GM12801 (cell line): Measurements from ENCODE around the gene ORMDL2.

Experiments used
- TF ChIP-seq, protein P1 (sequence below): IDR thresholded peaks from one replicate; pipeline ENCODE4 v1.5.1; 2011; ENCODE audit warnings: control low read depth; ENCODE audit not compliant: insufficient read length; ENCODE audit errors: extremely low read depth

The ORMDL2 gene

DNA sequence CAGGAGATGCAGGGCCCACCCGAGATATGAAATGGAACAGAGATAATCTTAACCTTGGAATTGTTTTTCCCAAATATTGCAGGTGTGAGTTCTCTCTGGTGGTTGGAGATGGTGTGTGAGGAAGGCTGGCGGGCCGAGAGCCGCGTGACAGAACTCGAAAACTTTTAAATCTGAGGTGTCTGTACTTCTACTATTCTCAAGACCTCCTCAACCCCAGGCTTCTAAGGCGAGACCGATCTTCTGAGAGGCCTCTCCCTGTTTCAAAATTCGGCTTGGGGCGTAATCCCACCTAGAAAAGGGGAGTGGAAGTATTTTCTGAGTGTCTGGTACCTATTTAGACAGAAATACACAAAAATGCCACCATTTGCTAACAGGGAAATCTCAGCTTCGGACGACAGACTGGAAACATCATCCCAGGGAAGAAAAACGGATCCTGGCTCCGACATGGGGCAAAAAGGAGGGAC, 928 bp upstream of the ORMDL2 start:
- TF ChIP-seq, protein P1, sequence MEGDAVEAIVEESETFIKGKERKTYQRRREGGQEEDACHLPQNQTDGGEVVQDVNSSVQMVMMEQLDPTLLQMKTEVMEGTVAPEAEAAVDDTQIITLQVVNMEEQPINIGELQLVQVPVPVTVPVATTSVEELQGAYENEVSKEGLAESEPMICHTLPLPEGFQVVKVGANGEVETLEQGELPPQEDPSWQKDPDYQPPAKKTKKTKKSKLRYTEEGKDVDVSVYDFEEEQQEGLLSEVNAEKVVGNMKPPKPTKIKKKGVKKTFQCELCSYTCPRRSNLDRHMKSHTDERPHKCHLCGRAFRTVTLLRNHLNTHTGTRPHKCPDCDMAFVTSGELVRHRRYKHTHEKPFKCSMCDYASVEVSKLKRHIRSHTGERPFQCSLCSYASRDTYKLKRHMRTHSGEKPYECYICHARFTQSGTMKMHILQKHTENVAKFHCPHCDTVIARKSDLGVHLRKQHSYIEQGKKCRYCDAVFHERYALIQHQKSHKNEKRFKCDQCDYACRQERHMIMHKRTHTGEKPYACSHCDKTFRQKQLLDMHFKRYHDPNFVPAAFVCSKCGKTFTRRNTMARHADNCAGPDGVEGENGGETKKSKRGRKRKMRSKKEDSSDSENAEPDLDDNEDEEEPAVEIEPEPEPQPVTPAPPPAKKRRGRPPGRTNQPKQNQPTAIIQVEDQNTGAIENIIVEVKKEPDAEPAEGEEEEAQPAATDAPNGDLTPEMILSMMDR: no peak

DNA sequence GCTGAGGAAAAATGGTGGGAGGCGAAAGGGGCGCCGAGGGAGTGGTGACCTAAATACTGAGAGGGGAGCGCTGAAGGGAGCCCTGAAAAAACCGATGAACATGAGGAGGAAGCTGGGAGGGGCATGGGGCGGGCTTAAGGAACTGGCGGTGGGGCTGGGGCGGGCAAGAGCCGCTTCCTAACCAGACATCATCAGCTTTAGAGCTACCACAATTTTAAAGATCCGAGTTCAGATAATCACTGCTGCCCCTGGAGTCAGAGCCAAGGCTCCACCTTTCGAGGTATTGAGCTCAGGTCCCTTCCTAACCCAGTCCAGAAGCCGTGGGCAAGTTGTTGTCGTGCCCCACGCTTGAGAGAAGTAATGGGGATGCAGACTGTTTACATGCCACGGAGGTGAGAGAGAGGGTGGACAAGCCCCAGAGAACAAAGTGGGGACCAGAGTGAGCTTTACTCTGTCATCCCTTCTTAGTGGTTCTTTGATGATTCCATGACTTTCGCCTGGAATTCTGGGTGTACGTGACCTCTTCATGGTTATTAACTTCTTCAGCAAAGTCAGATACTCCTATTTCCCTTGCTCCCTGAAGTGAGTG, 393 bp downstream of the ORMDL2 start:
- TF ChIP-seq, protein P1: no peak

DNA sequence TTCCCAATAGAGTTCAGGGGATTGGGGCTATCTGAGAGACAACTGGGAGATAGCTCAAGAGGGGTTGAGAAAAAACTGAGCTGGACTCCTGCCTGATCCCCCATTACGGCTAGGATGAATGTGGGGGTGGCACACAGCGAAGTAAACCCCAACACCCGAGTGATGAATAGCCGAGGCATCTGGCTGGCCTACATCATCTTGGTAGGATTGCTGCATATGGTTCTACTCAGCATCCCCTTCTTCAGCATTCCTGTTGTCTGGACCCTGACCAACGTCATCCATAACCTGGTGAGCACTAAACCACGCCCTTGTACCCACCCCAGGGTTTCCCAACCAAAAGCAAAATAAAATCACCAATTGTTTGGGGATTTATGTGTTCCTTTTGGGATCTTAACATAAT, 1.0 kb downstream of the ORMDL2 start:
- TF ChIP-seq, protein P1: no peak

DNA sequence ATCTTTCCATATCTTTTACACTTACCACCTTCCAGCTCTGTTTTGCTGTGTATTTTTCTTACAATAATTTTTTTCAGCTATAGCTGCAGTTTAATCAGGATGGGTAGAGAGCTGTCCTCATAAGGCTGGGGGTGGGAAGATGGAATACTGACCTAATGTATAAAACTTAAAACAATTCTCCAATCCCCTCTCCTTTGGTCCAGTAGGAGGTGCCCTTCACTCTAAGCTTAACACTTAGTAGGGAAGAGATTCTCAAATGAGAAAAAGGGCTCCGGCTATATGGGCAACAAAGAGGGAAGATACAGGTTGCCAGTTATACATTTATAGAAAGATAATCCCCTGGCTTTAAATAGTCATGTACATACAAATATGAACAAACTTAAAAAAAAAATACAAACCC, 2.8 kb downstream of the ORMDL2 start:
- TF ChIP-seq, protein P1: no peak

DNA sequence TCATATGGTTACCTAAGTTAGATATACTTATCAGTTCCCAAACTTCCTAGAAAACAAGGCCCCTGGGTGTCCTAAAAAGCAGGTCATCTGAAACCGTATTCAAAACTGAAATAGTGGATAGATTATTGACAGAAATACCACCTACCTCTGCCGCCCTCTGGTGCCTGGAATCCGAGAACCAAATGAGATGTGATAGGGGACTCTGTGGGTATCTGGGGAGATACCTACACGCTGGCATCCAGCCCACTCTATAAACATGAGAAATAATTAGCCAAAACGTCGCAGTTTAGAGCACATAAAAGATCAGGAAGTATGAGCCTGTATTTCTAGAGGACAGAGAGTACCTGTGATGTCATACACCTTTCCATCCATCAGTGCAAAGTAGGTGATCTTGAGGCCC, 4.4 kb downstream of the ORMDL2 start:
- TF ChIP-seq, protein P1: no peak

DNA sequence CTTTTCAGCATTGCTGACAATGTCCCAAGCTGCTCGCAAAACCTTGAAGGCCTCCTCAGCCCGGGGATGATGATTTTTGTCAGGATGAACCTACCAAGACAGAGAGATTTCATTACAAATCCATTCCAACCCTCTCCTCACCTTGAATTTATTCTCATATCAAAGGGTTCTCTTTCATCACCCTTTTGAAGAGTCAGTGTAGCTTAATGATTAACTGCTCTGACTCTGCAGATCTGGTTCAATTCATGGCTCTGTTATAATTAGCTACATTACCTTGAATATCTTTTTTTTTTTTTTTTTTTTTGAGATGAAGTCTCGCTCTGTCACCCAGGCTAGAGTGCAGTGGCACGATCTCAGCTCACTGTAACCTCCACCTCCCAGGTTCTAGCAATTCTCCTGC, 5.6 kb downstream of the ORMDL2 start:
- TF ChIP-seq, protein P1: no peak

DNA sequence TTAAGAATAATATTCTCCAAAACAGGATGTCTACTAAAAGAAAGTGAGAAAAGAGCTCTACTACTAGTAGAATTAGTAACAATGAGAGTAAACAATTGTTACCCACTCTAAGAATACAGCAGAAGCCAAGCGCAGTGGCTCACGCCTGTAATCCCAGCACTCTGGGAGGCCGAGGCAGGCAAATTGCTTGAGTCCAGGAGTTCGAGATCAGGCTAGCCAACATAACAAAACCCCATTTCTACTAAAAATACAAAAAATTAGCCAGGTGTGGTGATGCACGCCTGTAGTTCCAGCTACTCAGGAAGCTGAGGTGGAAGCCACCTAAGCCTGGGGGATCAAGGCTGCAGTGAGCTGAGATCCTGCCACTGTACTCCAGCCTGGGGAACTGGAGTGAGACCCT, 6.9 kb downstream of the ORMDL2 start:
- TF ChIP-seq, protein P1: no peak
